ENCODE data around the gene CRIP2. TPM values are rescaled to one million over a fixed set of nuclear protein-coding genes. Genes with fewer than 3 reads are reported as not detected.

CRIP2 gene
- total and polyA plus RNA-seq, 10 of the 15 experiments (the other 5 are each of a cell fraction or from before 2014, with no cell fraction given): 0.04 to 0.62 (median 0.37) TPM; not detected in 5

GRCh38 chr14:105427412-105427811 is 47.2 kb upstream of the CRIP2 start:
- ChIA-PET POLR2A (no interaction called here), RAD21 (ENCODE audit: unreplicated experiment) (no interaction called here), SMC1A (ENCODE audit: uncharacterized antibody, unreplicated experiment) (no interaction called here), CTCF (no interaction called here)
- H3K9ac ChIP-seq (ENCODE audit: control insufficient read depth, insufficient read depth, low read length): no peak overlapping the region
- BruUV-seq (replicated peaks): no TSS peak
- H3K27ac ChIP-seq (ENCODE audit: control insufficient read depth, insufficient read depth): no peak overlapping the region
- H3K27me3 ChIP-seq (replicated peaks in 1 of 2; ENCODE audit: control insufficient read depth in 2 of 2, insufficient read depth in 2 of 2, low read length in 1 of 2): no peaks in the 10 kb centered on the region
- H3K4me2 ChIP-seq (ENCODE audit: control insufficient read depth, insufficient read depth): no peak overlapping the region
- no peak for ATAC-seq
- no peak for FAIRE-seq
- 96% methylated on average over 10 of the region's 10 CpGs for WGBS (ENCODE audit: insufficient coverage, insufficient replicate concordance, low lambda C conversion rate, missing lambda C conversion rate)
- H2AFZ ChIP-seq (ENCODE audit: control insufficient read depth, low read depth, low read length): no peak overlapping the region
- no peak overlapping the region for H3K4me3 ChIP-seq
- H3K36me3 ChIP-seq (ENCODE audit: control insufficient read depth in 2 of 2, insufficient read depth in 2 of 2, low read length in 1 of 2): peaks cover 4 to 8% of the 10 kb centered on the region in 2 experiments; a peak in 3 of 4 replicates
- H4K20me1 ChIP-seq (ENCODE audit: control insufficient read depth, insufficient read depth): no peaks in the 10 kb centered on the region; the same call in 1 of the 2 replicates
- intact Hi-C loops (cut with micrococcal nuclease; ENCODE audit: unreplicated experiment) (no loop called here), in situ Hi-C loops (cut with MboI) (no loop called here)
- H3K79me2 ChIP-seq (ENCODE audit: control insufficient read depth, insufficient read depth, low read length): peaks cover 39% of the 10 kb centered on the region
- H3K4me1 ChIP-seq (ENCODE audit: control insufficient read depth, insufficient read depth, low read length): peaks cover under 1% of the 10 kb centered on the region; the same call in 1 of the 2 replicates
- no peak for DNase-seq (ENCODE audit: low read depth, low spot score)
- H3K9me3 ChIP-seq (replicated peaks; ENCODE audit: control insufficient read depth, insufficient read depth, low read length): no peaks in the 10 kb centered on the region; the same call in 2 of the 3 replicates
- TF ChIP-seq CBX5 (IDR thresholded peaks at IDR 0.05; ENCODE audit: low read depth) (no peak), RCOR1 (conservative IDR thresholded peaks at IDR 0.05; ENCODE audit: low read depth, low read length) (no peak), DPF2 (IDR thresholded peaks at IDR 0.05) (no peak), MYC (IDR thresholded peaks at IDR 0.05; ENCODE audit: insufficient read depth, insufficient read length, insufficient replicate concordance, low read length, severe bottlenecking) (no peak), STAT3 (IDR thresholded peaks at IDR 0.05; ENCODE audit: low read depth, low read length) (no peak), ETV6 (conservative IDR thresholded peaks at IDR 0.05 in 1 of 2, IDR thresholded peaks at IDR 0.05 in 1 of 2; ENCODE audit: borderline replicate concordance in 1 of 2, low read depth in 1 of 2) (no peak), ZNF274 (IDR thresholded peaks at IDR 0.05; ENCODE audit: insufficient read depth, insufficient read length) (no peak), MYB (IDR thresholded peaks at IDR 0.05; ENCODE audit: borderline replicate concordance, low read depth, low read length) (no peak), TCF7 (IDR thresholded peaks at IDR 0.05; ENCODE audit: borderline replicate concordance) (no peak), NFIC (IDR thresholded peaks at IDR 0.05; ENCODE audit: low read depth, low read length) (no peak), JUNB (IDR thresholded peaks at IDR 0.05) (no peak)
- TF ChIP-seq, protein P1, sequence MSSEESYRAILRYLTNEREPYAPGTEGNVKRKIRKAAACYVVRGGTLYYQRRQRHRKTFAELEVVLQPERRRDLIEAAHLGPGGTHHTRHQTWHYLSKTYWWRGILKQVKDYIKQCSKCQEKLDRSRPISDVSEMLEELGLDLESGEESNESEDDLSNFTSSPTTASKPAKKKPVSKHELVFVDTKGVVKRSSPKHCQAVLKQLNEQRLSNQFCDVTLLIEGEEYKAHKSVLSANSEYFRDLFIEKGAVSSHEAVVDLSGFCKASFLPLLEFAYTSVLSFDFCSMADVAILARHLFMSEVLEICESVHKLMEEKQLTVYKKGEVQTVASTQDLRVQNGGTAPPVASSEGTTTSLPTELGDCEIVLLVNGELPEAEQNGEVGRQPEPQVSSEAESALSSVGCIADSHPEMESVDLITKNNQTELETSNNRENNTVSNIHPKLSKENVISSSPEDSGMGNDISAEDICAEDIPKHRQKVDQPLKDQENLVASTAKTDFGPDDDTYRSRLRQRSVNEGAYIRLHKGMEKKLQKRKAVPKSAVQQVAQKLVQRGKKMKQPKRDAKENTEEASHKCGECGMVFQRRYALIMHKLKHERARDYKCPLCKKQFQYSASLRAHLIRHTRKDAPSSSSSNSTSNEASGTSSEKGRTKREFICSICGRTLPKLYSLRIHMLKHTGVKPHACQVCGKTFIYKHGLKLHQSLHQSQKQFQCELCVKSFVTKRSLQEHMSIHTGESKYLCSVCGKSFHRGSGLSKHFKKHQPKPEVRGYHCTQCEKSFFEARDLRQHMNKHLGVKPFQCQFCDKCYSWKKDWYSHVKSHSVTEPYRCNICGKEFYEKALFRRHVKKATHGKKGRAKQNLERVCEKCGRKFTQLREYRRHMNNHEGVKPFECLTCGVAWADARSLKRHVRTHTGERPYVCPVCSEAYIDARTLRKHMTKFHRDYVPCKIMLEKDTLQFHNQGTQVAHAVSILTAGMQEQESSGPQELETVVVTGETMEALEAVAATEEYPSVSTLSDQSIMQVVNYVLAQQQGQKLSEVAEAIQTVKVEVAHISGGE (CRISPR knock-in tag; IDR thresholded peaks at IDR 0.05): no peak
